Lung (tissue), 12 donors: ENCODE data around the gene FEN1. TPM values are rescaled to one million over a fixed set of nuclear protein-coding genes. Genes with fewer than 3 reads are reported as not detected.

ENCODE experiments used
- ATAC-seq: fragments of 200-7000 bp; cut with Tn5 transposase; one replicate; pipeline ENCODE4 v1.9.1; 2020; ENCODE audit warnings: moderate number of reproducible peaks; ENCODE audit not compliant: insufficient read depth, low FRiP score
- DNase-seq, 3 donors: peaks; one replicate each; pipeline ENCODE4 v3.0.0-alpha.2; 2013 to 2017
- H3K27ac ChIP-seq, 2 donors: one replicate each; pipeline ENCODE4 v1.5.1; 2013; ENCODE audit warnings: mild to moderate bottlenecking in 2 of 2, moderate library complexity in 2 of 2, control low read depth in 1 of 2, inconsistent platforms in 1 of 2, low read depth in 1 of 2, low read length in 1 of 2
- H3K27me3 ChIP-seq, 3 donors: one replicate each; pipeline ENCODE4 v1.5.1; 2013; ENCODE audit warnings: low read length in 2 of 3; ENCODE audit not compliant: control insufficient read depth in 3 of 3, insufficient read depth in 3 of 3
- H3K36me3 ChIP-seq, 4 donors: one replicate each; pipeline ENCODE4 v1.5.1; 2013; ENCODE audit warnings: low read length in 4 of 4, mild to moderate bottlenecking in 1 of 4, moderate library complexity in 1 of 4; ENCODE audit not compliant: control insufficient read depth in 4 of 4, insufficient read depth in 4 of 4
- H3K4me1 ChIP-seq, 5 donors: one replicate each; pipeline ENCODE4 v1.5.1; 2013; ENCODE audit warnings: low read length in 5 of 5, mild to moderate bottlenecking in 2 of 5, moderate library complexity in 1 of 5; ENCODE audit not compliant: control insufficient read depth in 5 of 5, insufficient read depth in 5 of 5
- H3K4me3 ChIP-seq: one replicate; pipeline ENCODE4 v1.5.1; 2013; ENCODE audit warnings: mild to moderate bottlenecking, control low read depth, moderate library complexity
- H3K9ac ChIP-seq, 2 donors: one replicate each; pipeline ENCODE4 v1.5.1; 2013; ENCODE audit warnings: low read length in 2 of 2, control low read depth in 1 of 2; ENCODE audit not compliant: insufficient read depth in 1 of 2
- H3K9me3 ChIP-seq, 4 donors: one replicate each; pipeline ENCODE4 v1.5.1; 2013; ENCODE audit warnings: low read length in 3 of 4, mild to moderate bottlenecking in 1 of 4, moderate library complexity in 1 of 4; ENCODE audit not compliant: control insufficient read depth in 4 of 4, insufficient read depth in 3 of 4
- CTCF ChIP-seq: IDR thresholded peaks from 2 replicates; pipeline ENCODE4 v1.5.1; 2012; ENCODE audit warnings: mild to moderate bottlenecking; ENCODE audit errors: control extremely low read depth, extremely low read depth
- WGBS, 2 donors: extraction: QIAGEN DNeasy Blood & Tissue Kit; methylation state at CpG; one replicate each; pipeline ENCODE4 v1.1.7; 2013; 5-methylcytosine and 5-hydroxymethylcytosine counted together
- polyA plus RNA-seq, 2 donors: library from polyadenylated mRNA; stranded (reverse); fragments of 200-250 nt; gene quantifications; one replicate each; pipeline ENCODE4 v1.2.1, GENCODE V29; 2013
- total RNA-seq, 2 donors: library from RNA; depleted of rRNA in 1 of 2; stranded (reverse); fragments of >200 nt in 1 of 2; gene quantifications; one replicate each; pipeline ENCODE4 v1.2.1, GENCODE V29; 2014 to 2021
- donor health status: control.
- donor health status: control.
- donor health status: Bipolar disorder and iron deficiency.
- donor health status: healthy.
- donor health status: DM: yes; HTN: yes; CAD: no.

The FEN1 gene
- total and polyA plus RNA-seq, 4 donors: 6.4 to 13.2 (median 10.2) TPM

GRCh38 chr11:61803889-61804647, 11.4 kb downstream of the FEN1 start:
- H3K27ac ChIP-seq: no peak overlapping the region
- no peak overlapping the region for H3K4me3 ChIP-seq
- DNase-seq (peak in 1 of 3 donors; percentile 11), ATAC-seq (no peak)
- no peak for TF ChIP-seq CTCF
- H3K9me3 ChIP-seq: no peaks in the 10 kb centered on the region
- 79 to 80% methylated on average over 3 of the region's 3 CpGs for WGBS, 2 donors
- peaks cover 0 to 3% (median 0%) of the 10 kb centered on the region in 5 donors for H3K4me1 ChIP-seq
- peaks cover 15 to 42% (median 21%) of the 10 kb centered on the region in 4 donors for H3K36me3 ChIP-seq
- H3K27me3 ChIP-seq: no peaks in the 10 kb centered on the region
- no peak overlapping the region for H3K9ac ChIP-seq

- TF ChIP-seq CTCF: no peak
- Histone ChIP-seq H3K9ac (no peak overlapping the region), H3K36me3 (peaks cover 20 to 48% (median 30%) of the 10 kb centered on the region in 4 donors), H3K4me1 (peaks cover 0 to 3% (median 0%) of the 10 kb centered on the region in 5 donors), H3K4me3 (no peak overlapping the region), H3K27me3 (no peaks in the 10 kb centered on the region), H3K9me3 (no peaks in the 10 kb centered on the region), H3K27ac (no peak overlapping the region)
- no peak for ATAC-seq
- no peak for DNase-seq
- 33 to 81% methylated on average over 1 of the region's 1 CpG for WGBS, 2 donors
Measured at GRCh38 chr11:61805146-61805545, 12.4 kb downstream of the FEN1 start.

- no peak for TF ChIP-seq CTCF
- DNase-seq: no peak
- no peak for ATAC-seq
- no peak overlapping the region for H3K9ac ChIP-seq
- no peaks in the 10 kb centered on the region for H3K27me3 ChIP-seq
- no peak overlapping the region for H3K27ac ChIP-seq
- 91 to 95% methylated on average over 5 of the region's 5 CpGs for WGBS, 2 donors
- peaks cover 0 to 3% (median 0%) of the 10 kb centered on the region in 5 donors for H3K4me1 ChIP-seq
- no peak overlapping the region for H3K4me3 ChIP-seq
- H3K36me3 ChIP-seq: peaks cover 20 to 53% (median 38%) of the 10 kb centered on the region in 4 donors
- no peaks in the 10 kb centered on the region for H3K9me3 ChIP-seq
Measured at GRCh38 chr11:61806785-61807184, 14.1 kb downstream of the FEN1 start.
